IPS-20b (cell line): ENCODE measurements around the gene ORAI2.

Experiments
- H3K27ac ChIP-seq: one replicate; pipeline ENCODE4 v1.5.1; 2013; ENCODE audit warnings: low read length
- H3K27me3 ChIP-seq: 2 replicates; pipeline ENCODE4 v1.6.1; 2013; ENCODE audit warnings: mild to moderate bottlenecking, low read length, inconsistent platforms; ENCODE audit not compliant: insufficient read depth
- H3K36me3 ChIP-seq: 2 replicates; pipeline ENCODE4 v1.6.1; 2013; ENCODE audit warnings: low read depth, mild to moderate bottlenecking, inconsistent platforms, low read length, moderate library complexity; ENCODE audit not compliant: insufficient read depth
- H3K4me1 ChIP-seq: 2 replicates; pipeline ENCODE4 v1.6.1; 2013; ENCODE audit warnings: mild to moderate bottlenecking, control low read depth, inconsistent platforms, low read length, moderate library complexity; ENCODE audit not compliant: insufficient read depth
- H3K4me3 ChIP-seq: 2 replicates; pipeline ENCODE4 v1.5.1; 2013; ENCODE audit warnings: mild to moderate bottlenecking, low read length, inconsistent platforms
- H3K9ac ChIP-seq: 2 replicates; pipeline ENCODE4 v1.6.1; 2013; ENCODE audit warnings: low read depth, mild to moderate bottlenecking, inconsistent platforms, low read length, moderate library complexity
- H3K9me3 ChIP-seq: 2 replicates; pipeline ENCODE4 v1.6.1; 2013; ENCODE audit warnings: mild to moderate bottlenecking, low read depth, low read length, inconsistent platforms; ENCODE audit not compliant: insufficient read depth

The ORAI2 gene

GRCh38 chr7:102432442-102433218, 745 bp upstream of the ORAI2 start:
- Histone ChIP-seq H3K36me3 (0 out of 2 replicates have a peak, but pooled peaks cover 1% of the 10 kb centered on the region), H3K9me3 (no peaks in the 10 kb centered on the region), H3K27me3 (no peaks in the 10 kb centered on the region), H3K4me3 (peak overlapping the region; percentile 87; the same call in 1 of the 2 replicates), H3K27ac (no peak overlapping the region), H3K9ac (peak overlapping the region; percentile 59; the same call in 1 of the 2 replicates), H3K4me1 (no peaks in the 10 kb centered on the region; the same call in 1 of the 2 replicates)

DNA sequence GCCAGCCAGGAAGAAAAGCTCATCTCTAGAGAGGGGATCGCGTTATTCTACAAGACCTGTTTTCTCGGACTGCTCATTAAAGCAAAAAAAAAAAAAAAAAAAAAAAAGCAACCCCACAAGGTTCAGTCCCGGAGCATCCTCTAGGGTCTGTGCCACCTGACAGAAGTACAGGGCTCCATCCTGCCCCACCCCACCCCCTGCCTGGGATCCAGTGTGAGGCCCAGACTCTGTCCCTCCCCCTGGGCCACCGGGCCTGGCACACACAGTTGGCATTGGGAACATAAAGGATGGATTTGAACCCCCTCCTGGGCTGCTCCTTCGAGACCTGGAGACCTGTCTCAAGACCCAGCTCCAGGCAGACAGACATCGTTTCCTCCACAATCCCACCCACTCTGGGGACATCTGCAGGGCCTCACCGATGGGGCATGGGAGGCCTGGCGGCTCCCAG, 688 bp downstream of the ORAI2 start:
- no peaks in the 10 kb centered on the region for H3K27me3 ChIP-seq
- H3K36me3 ChIP-seq, result no peaks in the 10 kb centered on the region
- H3K9ac ChIP-seq, result peak overlapping the region; percentile 69; the same call in 1 of the 2 replicates
- no peak overlapping the region for H3K27ac ChIP-seq
- no peaks in the 10 kb centered on the region; the same call in 1 of the 2 replicates for H3K4me1 ChIP-seq
- no peaks in the 10 kb centered on the region for H3K9me3 ChIP-seq
- peak overlapping the region; percentile 87 for H3K4me3 ChIP-seq

GRCh38 chr7:102436118-102436517, 2.7 kb downstream of the ORAI2 start:
- Histone ChIP-seq H3K27me3 (no peaks in the 10 kb centered on the region), H3K36me3 (no peaks in the 10 kb centered on the region), H3K4me1 (no peaks in the 10 kb centered on the region; the same call in 1 of the 2 replicates), H3K4me3 (no peak overlapping the region), H3K9ac (no peak overlapping the region), H3K27ac (no peak overlapping the region), H3K9me3 (no peaks in the 10 kb centered on the region)

DNA sequence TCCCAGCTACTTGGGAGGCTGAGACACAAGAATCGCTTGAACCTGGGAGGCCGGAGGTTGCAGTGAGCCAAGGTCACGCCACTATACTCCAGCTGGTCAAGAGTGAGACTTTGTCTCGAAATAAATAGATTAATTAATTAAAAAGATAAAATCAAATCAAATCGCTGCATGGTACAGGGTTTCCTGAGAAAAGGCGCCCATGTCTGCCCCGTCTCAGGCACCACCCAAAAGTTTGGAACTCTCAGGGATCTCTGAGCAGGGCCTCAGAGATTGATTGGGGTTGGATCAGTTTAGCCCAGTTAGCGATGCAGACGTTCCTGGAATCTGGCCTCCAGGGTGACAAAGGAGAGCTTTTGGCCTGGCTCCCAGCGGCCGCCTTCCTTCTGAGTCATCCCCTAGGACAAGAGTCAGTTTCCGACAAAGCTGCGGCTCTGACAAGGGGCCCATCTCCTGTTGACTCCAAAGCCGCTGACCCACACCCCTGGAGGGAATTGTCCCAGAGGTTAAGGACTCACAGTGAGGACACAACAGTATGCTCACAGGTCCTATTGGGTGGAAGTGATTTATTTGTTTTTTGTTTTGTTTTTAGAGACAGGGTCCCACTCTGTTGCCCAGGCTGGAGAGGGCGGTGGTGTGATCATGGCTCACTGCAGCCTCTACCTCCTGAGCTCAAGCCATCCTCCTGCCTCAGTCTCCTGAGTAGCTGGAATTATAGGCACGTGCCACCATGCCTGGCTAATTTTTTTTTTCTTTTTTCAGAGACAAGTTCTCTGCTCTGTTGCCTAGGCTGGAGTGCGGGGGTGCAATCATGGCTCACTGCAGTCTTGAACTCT, 6.8 kb downstream of the ORAI2 start:
- H3K27me3 ChIP-seq, result no peaks in the 10 kb centered on the region
- no peak overlapping the region for H3K4me3 ChIP-seq
- H3K4me1 ChIP-seq, result peaks cover 6% of the 10 kb centered on the region; the same call in 1 of the 2 replicates
- H3K36me3 ChIP-seq, result no peaks in the 10 kb centered on the region
- H3K9me3 ChIP-seq, result no peaks in the 10 kb centered on the region
- H3K27ac ChIP-seq, result no peak overlapping the region
- peak overlapping the region; percentile 21 for H3K9ac ChIP-seq

- Histone ChIP-seq H3K4me1 (peaks cover 6% of the 10 kb centered on the region; the same call in 1 of the 2 replicates), H3K27me3 (no peaks in the 10 kb centered on the region), H3K4me3 (no peak overlapping the region), H3K27ac (no peak overlapping the region), H3K36me3 (0 out of 2 replicates have a peak, but pooled peaks cover 6% of the 10 kb centered on the region), H3K9ac (no peak overlapping the region), H3K9me3 (no peaks in the 10 kb centered on the region)
These were observed 11.7 kb downstream of the ORAI2 start for GRCh38 chr7:102444961-102445673.

- H3K9me3 ChIP-seq, result no peaks in the 10 kb centered on the region
- H3K27me3 ChIP-seq, result no peaks in the 10 kb centered on the region
- H3K27ac ChIP-seq, result no peak overlapping the region
- peaks cover 6% of the 10 kb centered on the region; the same call in 1 of the 2 replicates for H3K4me1 ChIP-seq
- H3K9ac ChIP-seq, result no peak overlapping the region
- no peak overlapping the region for H3K4me3 ChIP-seq
- H3K36me3 ChIP-seq, result 0 out of 2 replicates have a peak, but pooled peaks cover 6% of the 10 kb centered on the region
These were observed 12.3 kb downstream of the ORAI2 start for GRCh38 chr7:102445674-102446071.

DNA sequence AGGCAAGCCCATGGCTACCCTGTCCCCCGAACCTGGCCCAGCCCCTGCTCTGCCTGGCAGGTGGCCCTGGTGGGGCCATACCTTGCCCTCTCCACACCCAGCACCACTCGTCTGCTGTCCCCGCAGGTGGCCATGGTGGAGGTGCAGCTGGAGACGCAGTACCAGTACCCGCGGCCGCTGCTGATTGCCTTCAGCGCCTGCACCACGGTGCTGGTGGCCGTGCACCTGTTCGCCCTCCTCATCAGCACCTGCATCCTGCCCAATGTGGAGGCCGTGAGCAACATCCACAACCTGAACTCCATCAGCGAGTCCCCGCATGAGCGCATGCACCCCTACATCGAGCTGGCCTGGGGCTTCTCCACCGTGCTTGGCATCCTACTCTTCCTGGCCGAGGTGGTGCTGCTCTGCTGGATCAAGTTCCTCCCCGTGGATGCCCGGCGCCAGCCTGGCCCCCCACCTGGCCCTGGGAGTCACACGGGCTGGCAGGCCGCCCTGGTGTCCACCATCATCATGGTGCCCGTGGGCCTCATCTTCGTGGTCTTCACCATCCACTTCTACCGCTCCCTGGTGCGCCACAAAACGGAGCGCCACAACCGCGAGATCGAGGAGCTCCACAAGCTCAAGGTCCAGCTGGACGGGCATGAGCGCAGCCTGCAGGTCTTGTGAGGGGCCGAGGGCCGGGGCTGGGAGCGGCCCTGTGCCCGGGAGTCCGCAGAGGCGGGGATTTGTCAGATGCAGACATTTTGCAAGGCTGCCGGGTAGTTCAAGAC, 13.2 kb downstream of the ORAI2 start:
- H3K27ac ChIP-seq, result no peak overlapping the region
- H3K4me1 ChIP-seq, result peaks cover 6% of the 10 kb centered on the region; the same call in 1 of the 2 replicates
- H3K9ac ChIP-seq, result no peak overlapping the region
- H3K27me3 ChIP-seq, result no peaks in the 10 kb centered on the region
- H3K9me3 ChIP-seq, result no peaks in the 10 kb centered on the region
- H3K4me3 ChIP-seq, result no peak overlapping the region
- 0 out of 2 replicates have a peak, but pooled peaks cover 6% of the 10 kb centered on the region for H3K36me3 ChIP-seq

- peaks cover 2% of the 10 kb centered on the region; the same call in 1 of the 2 replicates for H3K4me1 ChIP-seq
- 0 out of 2 replicates have a peak, but pooled peaks cover 6% of the 10 kb centered on the region for H3K36me3 ChIP-seq
- no peaks in the 10 kb centered on the region for H3K9me3 ChIP-seq
- H3K27me3 ChIP-seq, result no peaks in the 10 kb centered on the region
- no peak overlapping the region for H3K9ac ChIP-seq
- H3K27ac ChIP-seq, result no peak overlapping the region
- no peak overlapping the region for H3K4me3 ChIP-seq
These were observed 13.9 kb downstream of the ORAI2 start for GRCh38 chr7:102447311-102447710.

GRCh38 chr7:102449136-102449535, 15.8 kb downstream of the ORAI2 start:
- peaks cover 2% of the 10 kb centered on the region; the same call in 1 of the 2 replicates for H3K4me1 ChIP-seq

GRCh38 chr7:102450242-102450641, 16.9 kb downstream of the ORAI2 start:
- Histone ChIP-seq H3K4me1 (peaks cover 2% of the 10 kb centered on the region; the same call in 1 of the 2 replicates), H3K36me3 (0 out of 2 replicates have a peak, but pooled peaks cover 6% of the 10 kb centered on the region), H3K4me3 (no peak overlapping the region), H3K9ac (no peak overlapping the region), H3K27ac (no peak overlapping the region), H3K27me3 (no peaks in the 10 kb centered on the region), H3K9me3 (no peaks in the 10 kb centered on the region)

More at GRCh38 chr7:102449136-102449535, 15.8 kb downstream of the ORAI2 start:
- H3K9ac ChIP-seq, result no peak overlapping the region
- 0 out of 2 replicates have a peak, but pooled peaks cover 6% of the 10 kb centered on the region for H3K36me3 ChIP-seq
- H3K27ac ChIP-seq, result no peak overlapping the region
- H3K9me3 ChIP-seq, result no peaks in the 10 kb centered on the region
- no peaks in the 10 kb centered on the region for H3K27me3 ChIP-seq
- no peak overlapping the region for H3K4me3 ChIP-seq
